OCI-LY7 (cell line): ENCODE results near the gene PELO. TPM values are rescaled to one million over a fixed set of nuclear protein-coding genes. Genes with fewer than 3 reads are reported as not detected.

Source experiments
- BruUV-seq: library from RNA; stranded (reverse); fragments of 400-500 nt; replicated peaks from 2 replicates; lab custom pipeline; 2021; lab: Mats Ljungman, UMichigan
- CTCF ChIA-PET: fragments of 300-600 bp; sonication (Branson Sonifier 250); formaldehyde crosslinking; loops from one replicate; lab custom pipeline; 2022; ENCODE audit warnings: antibody characterized with exemption; ENCODE audit not compliant: unreplicated experiment; lab: Charles Lee
- POLR2A ChIA-PET: fragments of 300-600 bp; sonication (Branson Sonifier 250); formaldehyde crosslinking; loops from one replicate; lab custom pipeline; 2022; ENCODE audit warnings: antibody characterized with exemption; lab: Charles Lee
- DNase-seq: peaks from one replicate; pipeline ENCODE4 v3.0.0-alpha.2; 2015; ENCODE audit warnings: low spot score
- H2AFZ ChIP-seq: fragments of 200-600 bp; sonication (generic), shearing (Covaris generic); 2 replicates; pipeline ENCODE4 v1.6.1; 2014; ENCODE audit warnings: mild to moderate bottlenecking, antibody characterized with exemption, low read length, moderate library complexity
- H3K27ac ChIP-seq: fragments of 200-600 bp; sonication (generic); 2 replicates; pipeline ENCODE4 v1.5.1; 2014; ENCODE audit warnings: mixed run types, low read depth, mild to moderate bottlenecking, moderate library complexity, low read length, inconsistent platforms; ENCODE audit not compliant: poor library complexity, severe bottlenecking
- H3K36me3 ChIP-seq: fragments of 200-600 bp; sonication (generic); 2 replicates; pipeline ENCODE4 v1.6.1; 2014; ENCODE audit warnings: mild to moderate bottlenecking, antibody characterized with exemption, low read length, moderate library complexity, mixed read lengths; ENCODE audit not compliant: insufficient read depth
- H3K4me1 ChIP-seq: fragments of 200-600 bp; sonication (generic); 2 replicates; pipeline ENCODE4 v1.5.1; 2014; ENCODE audit warnings: mild to moderate bottlenecking, low read length; ENCODE audit not compliant: insufficient read depth, poor library complexity, severe bottlenecking
- H3K4me2 ChIP-seq: fragments of 200-600 bp; sonication (generic); 2 replicates; pipeline ENCODE4 v1.6.1; 2014; ENCODE audit warnings: mild to moderate bottlenecking, low read length
- H3K4me3 ChIP-seq: fragments of 200-600 bp; sonication (generic); 2 replicates; pipeline ENCODE4 v1.5.1; 2014; ENCODE audit warnings: mild to moderate bottlenecking, low read depth, low read length; ENCODE audit not compliant: poor library complexity, severe bottlenecking
- H3K79me2 ChIP-seq: fragments of 200-600 bp; sonication (generic); 2 replicates; pipeline ENCODE4 v1.6.1; 2016; ENCODE audit warnings: low read depth, mild to moderate bottlenecking, low read length, moderate library complexity, mixed read lengths; ENCODE audit not compliant: insufficient read depth
- H3K9me2 ChIP-seq: fragments of 200-600 bp; sonication (generic); 2 replicates; pipeline ENCODE4 v1.6.1; 2016; ENCODE audit warnings: mild to moderate bottlenecking, low read length, mixed read lengths; ENCODE audit not compliant: insufficient read depth
- H3K9me3 ChIP-seq: fragments of 200-600 bp; sonication (generic); 2 replicates; pipeline ENCODE4 v1.6.1; 2014; ENCODE audit warnings: mild to moderate bottlenecking, mixed run types, low read length, mixed read lengths
- H4K20me1 ChIP-seq: fragments of 200-600 bp; sonication (generic); 2 replicates; pipeline ENCODE4 v1.6.1; 2014; ENCODE audit warnings: mild to moderate bottlenecking, antibody characterized with exemption, low read length, moderate library complexity, mixed read lengths; ENCODE audit not compliant: insufficient read depth
- CTCF ChIP-seq: fragments of 200-600 bp; sonication (generic); conservative IDR thresholded peaks from 2 replicates; pipeline ENCODE4 v1.5.1; 2014; ENCODE audit warnings: mild to moderate bottlenecking, antibody characterized with exemption, low read length, moderate library complexity, mixed read lengths
- EZH2phosphoT487 ChIP-seq: fragments of 200-600 bp; sonication (generic); IDR thresholded peaks from 2 replicates; pipeline ENCODE4 v1.6.1; 2018; ENCODE audit warnings: low read depth, borderline replicate concordance, mild to moderate bottlenecking, mixed run types, antibody characterized with exemption, low read length, moderate library complexity, mixed read lengths
- intact Hi-C: fragments of 100-400 bp; cut with micrococcal nuclease; formaldehyde crosslinking; loops from one replicate; pipeline ENCODE4 v1.10.0; 2022; ENCODE audit not compliant: unreplicated experiment
- total RNA-seq, 2 experiments: library from RNA; depleted of rRNA in 1 of 2; stranded (reverse); fragments of >200 nt in 1 of 2; shearing (Covaris generic) in 1 of 2; gene quantifications; 2 replicates each; pipeline ENCODE4 v1.2.3, GENCODE V29; 2014 to 2022

PELO gene
- total RNA-seq, 2 experiments from 2014 or later: 10.2 to 13.0 TPM

- H3K4me3 ChIP-seq: no peak overlapping the region
- no peak for DNase-seq
- H3K27ac ChIP-seq: no peak overlapping the region
- BruUV-seq: no TSS peak
- H3K9me3 ChIP-seq: no peaks in the 10 kb centered on the region
- ChIA-PET CTCF (no interaction called here), POLR2A (no interaction called here)
- H3K4me2 ChIP-seq: no peak overlapping the region
- no peak overlapping the region for H2AFZ ChIP-seq
- H4K20me1 ChIP-seq: peaks cover 33% of the 10 kb centered on the region
- peaks cover 41% of the 10 kb centered on the region for H3K36me3 ChIP-seq
- H3K9me2 ChIP-seq: no peaks in the 10 kb centered on the region
- peaks cover 49% of the 10 kb centered on the region for H3K79me2 ChIP-seq
- intact Hi-C loops: no loop called here
- peaks cover 12% of the 10 kb centered on the region for H3K4me1 ChIP-seq
- TF ChIP-seq CTCF (no peak), EZH2phosphoT487 (no peak)
Measured at GRCh38 chr5:52804981-52805380, 17.3 kb downstream of the PELO start.

- Histone ChIP-seq H3K9me2 (no peaks in the 10 kb centered on the region), H3K27ac (no peak overlapping the region), H3K79me2 (peaks cover 45% of the 10 kb centered on the region), H3K36me3 (peaks cover 41% of the 10 kb centered on the region), H3K4me2 (no peak overlapping the region), H3K4me1 (peaks cover 12% of the 10 kb centered on the region), H3K9me3 (no peaks in the 10 kb centered on the region), H4K20me1 (peaks cover 33% of the 10 kb centered on the region), H2AFZ (no peak overlapping the region), H3K4me3 (no peak overlapping the region)
- POLR2A ChIA-PET: no interaction called here
- BruUV-seq: no TSS peak
- DNase-seq: no peak
- TF ChIP-seq EZH2phosphoT487 (no peak), CTCF (no peak)
- CTCF ChIA-PET: no interaction called here
- intact Hi-C loops: no loop called here
Measured at GRCh38 chr5:52805615-52806014, 17.9 kb downstream of the PELO start.

- intact Hi-C loops: no loop called here
- CTCF ChIA-PET: no interaction called here
Measured at GRCh38 chr5:52807037-52807436, 19.3 kb downstream of the PELO start.

More at GRCh38 chr5:52807037-52807436, 19.3 kb downstream of the PELO start:
- H3K4me1 ChIP-seq: peaks cover 12% of the 10 kb centered on the region
- BruUV-seq: no TSS peak
- H3K27ac ChIP-seq: no peak overlapping the region
- POLR2A ChIA-PET: interaction anchor here (2.4 kb wide), 1 partner anchor 8 kb away, joined by 6 read pairs; no protein-coding TSS in a partner anchor
- H3K4me3 ChIP-seq: no peak overlapping the region
- peaks cover 31% of the 10 kb centered on the region for H3K79me2 ChIP-seq
- H4K20me1 ChIP-seq: peaks cover 20% of the 10 kb centered on the region
- no peaks in the 10 kb centered on the region for H3K9me2 ChIP-seq
- TF ChIP-seq CTCF: no peak
- TF ChIP-seq EZH2phosphoT487: no peak
- H3K4me2 ChIP-seq: no peak overlapping the region
- peaks cover 33% of the 10 kb centered on the region for H3K36me3 ChIP-seq
- no peaks in the 10 kb centered on the region for H3K9me3 ChIP-seq
- no peak for DNase-seq
- no peak overlapping the region for H2AFZ ChIP-seq
